ENCODE data around the gene OR56B4.

DNA sequence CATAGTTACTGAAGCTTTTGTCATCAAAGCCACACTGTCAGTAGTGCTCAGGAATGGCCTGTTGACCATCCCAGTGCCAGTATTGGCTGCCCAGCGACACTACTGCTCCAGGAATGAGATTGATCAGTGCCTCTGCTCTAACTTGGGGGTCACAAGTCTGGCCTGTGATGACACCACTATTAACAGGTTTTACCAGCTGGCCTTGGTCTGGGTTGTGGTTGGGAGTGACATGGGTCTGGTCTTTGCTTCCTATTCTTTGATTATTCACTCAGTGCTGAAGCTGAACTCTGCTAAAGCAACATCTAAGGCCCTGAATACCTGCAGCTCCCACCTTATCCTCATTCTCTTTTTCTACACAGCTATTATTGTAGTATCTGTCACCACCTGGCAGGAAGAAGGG lies 21.5 kb downstream of the OR56B4 start:
- TF ChIP-seq, protein P1, sequence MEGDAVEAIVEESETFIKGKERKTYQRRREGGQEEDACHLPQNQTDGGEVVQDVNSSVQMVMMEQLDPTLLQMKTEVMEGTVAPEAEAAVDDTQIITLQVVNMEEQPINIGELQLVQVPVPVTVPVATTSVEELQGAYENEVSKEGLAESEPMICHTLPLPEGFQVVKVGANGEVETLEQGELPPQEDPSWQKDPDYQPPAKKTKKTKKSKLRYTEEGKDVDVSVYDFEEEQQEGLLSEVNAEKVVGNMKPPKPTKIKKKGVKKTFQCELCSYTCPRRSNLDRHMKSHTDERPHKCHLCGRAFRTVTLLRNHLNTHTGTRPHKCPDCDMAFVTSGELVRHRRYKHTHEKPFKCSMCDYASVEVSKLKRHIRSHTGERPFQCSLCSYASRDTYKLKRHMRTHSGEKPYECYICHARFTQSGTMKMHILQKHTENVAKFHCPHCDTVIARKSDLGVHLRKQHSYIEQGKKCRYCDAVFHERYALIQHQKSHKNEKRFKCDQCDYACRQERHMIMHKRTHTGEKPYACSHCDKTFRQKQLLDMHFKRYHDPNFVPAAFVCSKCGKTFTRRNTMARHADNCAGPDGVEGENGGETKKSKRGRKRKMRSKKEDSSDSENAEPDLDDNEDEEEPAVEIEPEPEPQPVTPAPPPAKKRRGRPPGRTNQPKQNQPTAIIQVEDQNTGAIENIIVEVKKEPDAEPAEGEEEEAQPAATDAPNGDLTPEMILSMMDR (conservative IDR thresholded peaks at IDR 0.05): no peak
- TF ChIP-seq EZH2 (IDR thresholded peaks at IDR 0.05; ENCODE audit: low read depth): no peak
